GM21723 (cell line): Measurements from ENCODE around the gene AKR1C1.
"Not testable (repeated sequence)": the region's sequence is repeated elsewhere in the genome, so short reads cannot be mapped to it uniquely, and the experiment has no call there.

Source experiments
- ATAC-seq: cut with Tn5 transposase; IDR thresholded peaks from one replicate; pipeline ENCODE4 v1.9.1; 2021; ENCODE audit warnings: mild to moderate bottlenecking, moderate library complexity; ENCODE audit not compliant: unreplicated experiment

AKR1C1 gene

DNA sequence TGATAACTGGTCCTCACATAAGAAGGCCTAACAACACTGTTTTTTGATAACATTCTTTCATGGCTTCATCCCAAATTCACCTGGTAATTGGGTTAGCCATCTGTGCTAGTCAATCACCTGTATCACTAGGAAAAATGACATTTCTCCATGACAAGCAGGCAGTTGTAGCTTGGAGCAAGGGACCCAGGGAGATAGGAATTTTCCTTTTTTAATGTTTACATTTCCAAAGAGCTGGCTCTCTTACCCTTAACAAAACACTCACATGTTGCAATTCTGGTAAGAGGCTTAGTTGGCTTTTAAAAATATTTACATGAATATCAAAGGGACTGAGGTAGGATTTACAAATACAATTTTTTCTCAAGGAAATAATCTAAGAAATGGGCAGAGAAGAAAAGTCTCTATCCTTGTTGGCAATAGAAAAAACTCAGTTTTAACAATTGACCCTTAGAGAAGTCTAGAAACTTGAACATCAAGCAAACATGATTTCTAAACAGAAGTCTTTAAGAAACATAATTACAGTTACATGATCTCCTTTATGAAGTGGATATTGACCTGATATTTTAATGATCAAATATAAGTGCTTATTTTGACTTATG, 16.1 kb upstream of the AKR1C1 start:
- no peak for ATAC-seq

DNA sequence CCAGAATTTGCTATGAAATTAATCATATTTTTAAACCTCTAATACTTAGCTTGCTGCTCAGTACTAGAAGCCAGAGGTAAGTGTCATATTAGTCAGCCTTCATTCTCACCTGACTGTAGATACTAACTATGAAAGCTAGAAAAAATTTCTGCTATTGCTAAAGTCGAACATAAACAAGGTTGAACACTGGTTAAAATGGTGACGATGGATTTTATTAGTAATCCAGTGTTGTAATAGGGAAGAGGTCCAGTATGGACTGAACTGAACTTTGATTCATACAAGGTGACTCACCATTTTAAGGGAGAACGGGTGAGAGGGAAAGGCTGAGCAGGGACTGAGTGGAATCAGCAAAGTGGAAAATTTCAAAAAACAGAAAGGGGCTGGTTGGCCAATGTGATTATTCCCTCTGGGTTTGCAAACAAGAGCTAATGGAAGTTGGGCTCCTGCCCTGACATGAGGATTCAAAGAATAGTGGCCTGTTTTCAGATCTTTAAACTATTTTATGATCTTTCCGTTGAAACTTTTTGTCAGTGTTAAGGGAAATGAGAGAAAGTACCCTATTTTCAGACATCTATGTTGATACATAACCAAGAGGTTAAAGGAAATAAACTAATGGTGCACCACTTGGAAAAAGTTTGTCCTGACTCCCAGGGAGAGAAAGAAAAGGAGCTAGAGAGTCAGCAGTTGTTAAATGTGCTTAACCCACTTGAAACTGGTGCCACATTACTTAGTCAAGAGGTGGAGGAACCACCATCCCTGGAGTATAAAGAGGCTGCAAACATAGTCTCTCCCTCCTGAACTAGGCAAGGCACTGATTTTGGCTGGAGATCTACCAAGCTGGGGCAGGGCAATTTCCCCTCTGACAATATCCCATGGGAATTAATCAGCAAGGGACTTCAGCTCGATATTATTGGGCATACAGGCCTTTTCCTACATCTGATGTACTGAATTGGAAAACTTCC, 15.3 kb upstream of the AKR1C1 start:
- ATAC-seq: no peak

DNA sequence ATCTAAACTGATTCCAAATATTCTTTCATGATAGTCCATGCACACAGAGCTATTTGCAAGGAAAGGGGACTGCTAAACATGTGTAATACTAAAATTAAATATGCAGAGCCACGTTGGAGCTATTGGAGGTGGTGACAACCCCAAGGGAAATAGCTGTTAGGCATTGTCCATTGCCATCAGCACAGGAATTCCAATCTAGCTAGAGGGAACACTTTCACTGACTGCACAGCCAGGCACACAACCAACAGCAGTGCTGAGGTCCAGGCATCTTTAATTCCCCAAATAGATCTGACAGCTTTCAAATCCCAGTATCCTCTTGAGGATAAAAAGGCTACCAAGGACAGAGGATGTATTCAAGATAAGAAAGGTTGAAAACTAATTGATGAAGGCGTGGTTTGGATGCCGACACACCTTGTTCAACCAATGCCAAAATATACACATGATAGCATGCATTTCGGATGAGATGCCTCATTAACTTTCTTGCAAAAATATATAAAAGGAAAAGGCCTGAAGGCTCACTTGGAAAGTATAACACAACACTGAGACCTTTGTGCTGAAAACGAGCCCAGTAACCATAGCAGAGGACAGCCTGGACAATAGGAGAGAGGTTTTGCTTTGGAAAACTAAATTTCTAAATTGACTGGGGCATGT, 11.6 kb upstream of the AKR1C1 start:
- ATAC-seq: not testable (repeated sequence)

DNA sequence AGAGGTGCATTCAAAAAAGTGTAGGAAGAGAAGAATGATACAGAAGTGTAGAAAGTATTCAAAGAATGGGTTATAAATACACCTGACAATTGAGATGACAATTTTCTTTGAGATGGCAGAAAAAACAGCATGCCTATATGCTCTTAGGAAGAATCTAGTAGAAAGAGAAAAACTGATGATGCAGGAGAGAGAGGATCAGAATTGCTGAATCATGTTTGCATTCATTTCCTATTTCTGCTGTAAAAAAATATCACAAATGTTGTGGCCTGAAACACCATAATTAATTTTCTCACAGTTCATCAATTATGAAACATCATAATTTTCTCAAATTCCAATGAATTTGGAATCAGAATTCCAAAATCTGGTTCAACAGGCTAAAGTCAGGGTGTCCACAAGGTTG, 9.8 kb upstream of the AKR1C1 start:
- ATAC-seq: no peak

DNA sequence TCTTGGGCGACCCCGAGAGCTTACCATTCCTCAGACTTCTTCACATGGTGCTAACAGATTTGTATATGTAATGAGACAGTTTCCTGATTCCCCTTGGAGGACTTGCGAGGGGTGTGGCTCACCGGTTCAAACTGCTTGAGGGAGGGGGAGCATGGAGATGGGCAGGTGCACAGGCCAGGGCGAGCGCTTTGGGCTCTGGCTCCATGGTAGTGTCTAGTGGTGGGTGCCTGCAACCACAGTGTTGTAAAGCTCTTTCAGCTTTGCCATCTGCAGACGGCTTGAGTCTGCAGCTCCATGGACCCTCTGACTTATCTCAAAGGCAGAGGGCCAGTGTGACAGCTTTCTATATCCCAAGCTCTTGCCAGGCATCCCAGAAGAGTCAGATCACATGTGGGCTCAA, 7.1 kb upstream of the AKR1C1 start:
- not testable (repeated sequence) for ATAC-seq

DNA sequence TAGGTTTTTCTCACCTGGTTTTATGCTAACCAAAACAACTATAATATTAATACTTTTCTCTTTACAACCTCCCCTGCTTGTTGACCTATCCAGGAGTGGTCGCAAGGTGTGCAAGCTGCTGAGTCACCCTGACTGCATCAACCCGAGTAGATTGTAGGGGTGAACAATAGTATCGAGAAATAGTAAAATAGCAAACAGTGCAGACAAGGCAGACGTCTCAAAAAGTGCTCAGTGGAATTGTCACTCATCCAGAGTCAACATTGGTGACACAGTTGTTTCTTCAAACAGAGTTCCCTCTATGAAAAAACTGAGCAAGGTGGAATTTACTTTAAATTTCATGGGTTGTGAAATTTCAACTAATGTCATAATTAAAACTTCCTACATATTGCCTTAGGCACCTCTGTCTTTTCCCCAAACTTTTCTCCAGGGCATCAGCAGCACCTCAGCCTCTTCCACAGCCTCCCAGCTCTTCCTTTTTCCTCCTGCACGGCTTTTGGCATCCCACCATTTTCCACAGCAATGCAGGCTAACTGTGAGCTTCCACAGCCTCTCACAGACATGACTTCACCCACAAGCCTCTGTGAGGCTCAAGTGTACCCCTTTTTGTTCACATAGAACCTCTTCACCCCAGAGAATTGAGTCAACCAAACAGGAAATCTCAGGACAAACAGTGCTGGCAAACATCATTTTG, 6.1 kb upstream of the AKR1C1 start:
- not testable (repeated sequence) for ATAC-seq

DNA sequence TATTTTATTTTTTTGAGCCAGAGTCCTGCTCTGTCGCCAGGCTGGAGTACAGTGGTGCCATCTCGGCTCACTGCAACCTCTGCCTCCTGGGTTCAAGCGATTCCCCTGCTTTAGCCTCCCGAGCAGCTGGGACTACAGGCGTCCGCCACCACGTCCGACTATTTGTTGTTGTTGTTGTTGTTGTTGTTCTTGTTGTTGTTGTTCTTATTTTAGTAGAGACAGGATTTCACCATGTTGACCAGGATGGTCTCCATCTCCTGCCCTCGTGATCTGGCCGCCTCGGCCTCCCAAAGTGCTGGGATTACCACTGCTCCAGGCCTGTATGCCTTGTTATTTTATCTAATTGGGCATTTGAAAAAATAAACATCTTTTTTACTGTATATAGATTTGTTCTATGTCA, 1.7 kb upstream of the AKR1C1 start:
- not testable (repeated sequence) for ATAC-seq

DNA sequence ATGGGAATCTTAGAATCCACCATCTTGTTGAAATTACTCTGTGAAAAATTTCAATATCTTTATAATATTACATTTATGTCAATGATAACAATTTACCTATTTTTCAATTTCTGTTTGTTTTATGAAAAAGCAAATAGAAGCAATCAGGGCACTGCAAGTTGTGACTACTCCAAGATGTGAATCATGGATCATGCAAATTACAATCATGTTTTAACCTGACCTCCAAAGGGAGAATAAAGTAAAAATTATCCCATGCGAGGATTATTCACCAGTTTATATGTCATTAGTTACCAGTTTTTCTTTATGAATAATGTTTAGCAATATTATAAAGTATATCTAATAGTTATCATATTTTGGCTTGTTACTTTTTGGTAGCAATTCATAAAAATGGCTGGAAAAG, 907 bp upstream of the AKR1C1 start:
- ATAC-seq: not testable (repeated sequence)

DNA sequence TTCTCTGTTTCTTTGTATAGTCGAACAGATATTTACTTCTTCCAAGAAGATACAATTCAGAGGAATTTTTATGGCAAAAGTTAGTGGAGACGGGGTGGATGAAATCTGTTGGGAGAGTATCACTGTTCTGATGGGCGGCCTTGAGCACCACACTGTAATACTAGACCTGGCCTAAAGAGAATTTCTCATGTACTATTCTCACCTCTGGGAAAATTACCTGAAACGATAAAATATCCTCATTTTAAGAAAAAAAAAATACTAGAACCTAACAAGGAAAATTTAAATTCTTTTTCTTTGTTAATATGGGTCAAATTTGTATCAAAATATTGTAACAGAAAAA, 570 bp downstream of the AKR1C1 start:
- ATAC-seq: not testable (repeated sequence)

DNA sequence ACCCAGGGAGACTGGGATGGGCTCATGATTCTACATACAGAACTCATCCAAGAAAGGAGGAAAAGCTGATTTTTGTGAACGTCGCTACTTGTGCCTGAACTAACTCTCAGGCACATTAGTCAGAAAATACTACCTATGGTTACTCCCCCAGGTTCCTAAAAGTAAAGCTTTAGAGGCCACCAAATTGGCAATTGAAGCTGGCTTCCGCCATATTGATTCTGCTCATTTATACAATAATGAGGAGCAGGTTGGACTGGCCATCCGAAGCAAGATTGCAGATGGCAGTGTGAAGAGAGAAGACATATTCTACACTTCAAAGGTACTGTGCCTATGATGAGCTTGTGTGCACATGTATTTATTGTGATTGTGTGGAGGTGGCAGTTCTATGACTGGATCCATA, 2.5 kb downstream of the AKR1C1 start:
- not testable (repeated sequence) for ATAC-seq

DNA sequence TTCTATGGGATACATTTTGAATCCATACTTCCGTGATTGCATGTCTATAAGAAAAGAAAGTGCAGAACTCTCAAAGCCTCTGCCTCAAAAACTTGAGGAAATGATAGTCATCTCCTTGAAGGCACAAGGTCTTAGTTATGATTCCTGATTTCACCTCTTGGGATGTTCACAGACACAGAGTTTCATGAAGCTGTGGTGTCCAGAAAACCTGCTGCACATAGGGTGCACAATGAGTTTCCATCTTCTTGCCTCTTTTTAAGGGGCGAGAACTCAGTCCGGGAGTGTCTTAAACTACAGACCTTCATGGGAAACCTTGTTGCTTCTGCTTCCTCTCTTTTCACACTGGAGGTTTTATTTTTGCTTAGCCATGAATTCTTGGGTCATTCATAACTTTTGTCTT, 4.0 kb downstream of the AKR1C1 start:
- ATAC-seq: not testable (repeated sequence)

DNA sequence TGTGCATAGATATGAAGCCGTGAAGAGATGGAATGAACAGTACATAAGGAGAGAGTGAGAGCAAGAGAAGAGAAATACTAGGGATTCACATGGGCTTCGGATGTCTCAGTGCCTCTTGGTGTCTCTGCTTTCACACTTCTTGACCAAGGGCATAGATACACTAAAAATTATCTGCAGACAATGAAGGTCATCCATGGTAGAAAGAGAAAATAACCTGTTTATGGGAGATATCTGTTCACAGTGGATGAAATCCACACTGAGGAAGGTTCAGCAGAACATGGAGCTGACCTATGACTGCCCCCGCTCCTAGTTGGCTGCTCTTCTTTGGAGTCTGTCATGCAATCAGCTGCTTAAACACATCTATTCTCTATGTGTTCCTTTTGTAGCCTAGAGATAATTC, 6.1 kb downstream of the AKR1C1 start:
- not testable (repeated sequence) for ATAC-seq

DNA sequence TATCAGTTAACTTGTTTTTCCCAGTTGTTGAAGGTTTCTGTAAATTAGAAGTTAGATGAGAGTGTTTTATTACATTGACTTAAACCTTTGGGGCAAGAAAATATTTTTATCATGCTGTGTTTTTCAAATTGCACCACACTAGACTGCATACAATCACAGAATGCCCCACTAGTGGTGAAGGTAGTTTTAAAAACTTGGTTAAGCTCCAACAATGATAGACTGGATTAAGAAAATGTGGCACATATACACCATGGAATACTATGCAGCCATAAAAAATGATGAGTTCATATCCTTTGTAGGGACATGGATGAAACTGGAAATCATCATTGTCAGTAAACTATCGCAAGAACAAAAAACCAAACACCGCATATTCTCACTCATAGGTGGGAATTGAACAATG, 7.1 kb downstream of the AKR1C1 start:
- ATAC-seq: not testable (repeated sequence)

DNA sequence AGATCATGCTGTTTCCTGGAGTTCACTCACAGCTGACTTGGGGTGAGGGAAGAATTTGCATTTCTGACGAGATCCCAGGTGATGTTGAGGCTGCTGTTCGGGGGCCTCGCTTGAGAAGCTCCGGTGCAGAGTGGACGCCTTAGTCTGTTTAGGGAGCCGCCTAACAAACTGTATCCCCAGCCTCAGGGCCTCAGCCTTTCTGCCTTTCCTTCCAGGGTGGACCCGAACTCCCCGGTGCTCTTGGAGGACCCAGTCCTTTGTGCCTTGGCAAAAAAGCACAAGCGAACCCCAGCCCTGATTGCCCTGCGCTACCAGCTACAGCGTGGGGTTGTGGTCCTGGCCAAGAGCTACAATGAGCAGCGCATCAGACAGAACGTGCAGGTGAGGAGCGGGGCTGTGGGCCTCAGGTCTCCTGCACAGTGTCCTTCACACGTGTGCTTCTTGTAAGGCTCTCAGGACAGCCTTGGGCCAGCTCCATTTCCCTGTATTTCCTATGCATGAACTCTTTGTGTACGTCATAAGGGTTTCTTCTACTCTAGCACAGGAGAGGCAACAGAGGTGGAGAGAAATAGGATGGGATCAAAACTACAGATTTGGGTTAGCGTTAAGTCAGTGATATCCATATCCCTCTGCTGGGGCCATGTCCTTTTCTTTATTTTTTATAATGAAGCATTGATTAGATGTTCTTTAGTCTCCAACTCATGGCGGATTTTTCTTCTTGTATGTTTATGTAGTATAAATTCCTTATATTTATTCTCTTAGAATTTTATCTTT, 9.3 kb downstream of the AKR1C1 start:
- ATAC-seq: not testable (repeated sequence)

DNA sequence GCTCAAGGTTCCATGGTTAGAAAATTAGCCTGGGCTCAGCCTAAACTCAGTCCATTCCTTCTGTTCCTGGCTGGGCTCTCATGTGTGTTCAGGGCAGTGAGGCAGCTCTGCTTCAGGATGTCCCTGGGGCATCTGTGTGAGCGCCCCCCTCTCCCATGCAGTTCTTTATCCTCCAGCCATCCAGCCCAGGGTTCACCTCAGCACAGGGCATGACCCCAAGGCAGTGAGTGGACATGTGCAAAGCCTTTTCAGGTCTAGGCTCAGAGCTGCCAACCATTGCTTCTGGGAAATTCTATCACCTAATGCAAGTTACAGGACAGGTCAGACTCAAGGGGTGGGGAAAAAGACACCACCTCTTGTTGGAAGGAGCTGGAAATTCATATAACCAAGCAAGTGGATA, 10.1 kb downstream of the AKR1C1 start:
- not testable (repeated sequence) for ATAC-seq

DNA sequence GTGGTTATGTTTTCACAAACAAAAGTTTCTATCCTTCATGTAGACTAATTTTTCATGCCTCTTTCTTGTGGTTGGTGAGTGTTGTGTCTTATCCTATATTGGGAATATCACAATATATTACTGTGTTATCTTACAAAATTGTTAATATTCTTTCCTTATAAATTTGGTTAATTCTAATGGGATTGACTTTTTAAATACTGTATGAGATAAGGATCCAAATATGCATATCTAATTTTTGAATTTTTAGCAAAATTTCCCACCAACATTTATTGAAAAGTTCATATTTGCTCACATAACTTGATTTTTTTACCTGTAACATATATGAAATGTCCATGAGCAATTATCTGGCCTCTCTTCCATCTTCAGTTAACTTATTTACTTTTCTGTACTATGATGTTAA, 11.2 kb downstream of the AKR1C1 start:
- not testable (repeated sequence) for ATAC-seq

DNA sequence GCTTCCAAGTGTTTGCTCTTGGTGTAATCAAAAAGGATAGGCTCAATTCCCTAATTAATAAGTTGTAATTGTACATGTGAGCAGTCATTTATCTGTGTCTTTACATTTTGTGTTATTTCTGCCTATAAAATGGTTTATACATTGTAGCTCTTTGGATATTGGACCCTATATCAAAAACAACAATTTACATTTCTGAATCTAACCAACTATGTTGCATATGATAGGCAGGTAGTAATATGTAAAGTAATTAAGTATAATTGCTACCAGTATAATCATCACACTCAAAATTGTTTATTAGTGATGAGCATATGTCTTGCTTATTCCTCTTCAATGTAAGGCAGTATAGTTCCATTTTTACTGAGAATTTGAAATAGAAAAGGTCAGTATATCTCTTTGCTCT, 13.8 kb downstream of the AKR1C1 start:
- no peak for ATAC-seq

DNA sequence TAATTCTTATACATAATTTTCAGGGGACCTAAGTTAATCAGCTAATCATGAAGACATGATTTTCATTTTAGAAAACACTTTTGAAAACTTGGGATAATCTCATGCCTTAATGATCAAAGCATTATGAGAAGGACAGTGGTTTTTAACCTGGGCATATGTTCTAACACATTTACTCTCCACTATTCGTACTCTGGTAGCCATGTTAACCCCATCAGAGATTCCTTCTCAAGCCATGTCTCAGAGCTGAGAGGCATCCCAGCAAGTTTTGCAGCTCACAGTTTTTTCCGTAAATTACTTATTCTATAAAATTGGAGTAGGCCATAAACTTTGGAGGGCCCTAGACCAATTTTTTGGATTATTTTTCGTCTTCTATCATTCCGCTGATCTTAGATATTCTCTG, 15.7 kb downstream of the AKR1C1 start:
- ATAC-seq: no peak

DNA sequence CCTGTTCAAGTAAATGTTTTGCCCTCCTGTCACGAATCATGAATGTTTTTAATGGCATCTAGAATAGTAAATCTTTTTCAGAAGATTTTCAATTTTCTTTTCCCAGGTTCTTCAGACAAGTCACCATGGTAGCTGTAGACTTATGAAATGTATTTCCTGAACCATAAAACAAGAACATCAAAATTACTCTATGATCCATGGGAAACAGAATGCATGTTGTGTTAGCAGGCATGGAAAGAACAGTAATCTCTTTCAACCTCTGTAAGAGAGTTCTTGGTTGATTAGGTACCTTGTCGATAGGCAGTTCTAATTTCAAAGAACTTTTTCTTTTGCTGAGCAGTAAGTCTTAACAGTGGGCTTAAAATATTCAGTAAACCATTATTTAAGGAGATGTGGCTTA, 17.6 kb downstream of the AKR1C1 start:
- no peak for ATAC-seq

DNA sequence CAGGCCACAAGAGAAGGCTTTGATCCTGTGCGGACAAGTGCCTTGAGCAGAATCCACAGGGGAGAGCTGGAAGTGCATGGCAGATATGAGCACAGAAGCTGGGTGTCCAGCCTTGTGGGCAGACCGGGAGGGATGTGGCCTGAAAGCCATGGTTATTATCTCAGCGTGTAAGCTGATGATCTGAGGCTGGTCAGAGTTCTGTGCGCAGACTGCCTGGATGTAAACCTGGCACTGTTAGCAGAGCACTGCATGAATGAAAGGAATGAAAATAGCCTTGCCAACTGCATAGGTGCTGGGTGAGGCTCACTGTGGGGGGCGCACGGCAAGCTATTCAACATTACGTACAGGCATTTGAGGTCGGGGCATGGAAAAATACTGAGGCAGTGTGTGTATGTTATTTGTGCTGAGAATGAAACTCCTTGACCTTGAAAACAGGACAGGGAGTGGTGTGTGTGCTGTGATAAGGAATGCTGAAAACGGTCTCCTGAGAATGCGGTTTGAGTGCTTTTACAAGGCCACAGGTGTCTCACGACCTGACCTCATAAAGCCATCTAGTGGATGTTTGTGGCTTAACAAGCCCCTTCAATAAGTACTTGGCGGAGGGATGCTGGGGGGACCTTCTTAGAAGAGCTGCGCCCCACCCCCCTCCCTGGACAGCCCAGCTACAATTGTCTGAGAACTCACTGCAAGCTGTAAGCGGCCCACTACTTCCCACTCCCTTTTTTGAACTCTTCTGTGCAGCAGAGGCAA, 18.7 kb downstream of the AKR1C1 start:
- ATAC-seq: no peak
